Mesendoderm (in vitro differentiated cells): Measurements from ENCODE around the gene ATP6V1G3. TPM values are rescaled to one million over a fixed set of nuclear protein-coding genes. Genes with fewer than 3 reads are reported as not detected.
"Not testable (repeated sequence)": the region's sequence is repeated elsewhere in the genome, so short reads cannot be mapped to it uniquely, and the experiment has no call there.

ENCODE experiments used
- DNase-seq: peaks from one replicate; pipeline ENCODE4 v3.0.0; 2013
- H2AK5ac ChIP-seq: 2 replicates; pipeline ENCODE4 v1.6.1; 2013; ENCODE audit warnings: low read length, inconsistent platforms
- H2BK120ac ChIP-seq: 2 replicates; pipeline ENCODE4 v1.6.1; 2013; ENCODE audit warnings: low read depth, mild to moderate bottlenecking, low read length, moderate library complexity, mixed read lengths
- H2BK15ac ChIP-seq: replicated peaks from 2 replicates; pipeline ENCODE4 v1.6.1; 2013; ENCODE audit warnings: low read depth, mild to moderate bottlenecking, moderate library complexity
- H2BK5ac ChIP-seq: 2 replicates; pipeline ENCODE4 v1.6.1; 2013; ENCODE audit warnings: low read length, inconsistent platforms
- H3K18ac ChIP-seq: 2 replicates; pipeline ENCODE4 v1.6.1; 2013; ENCODE audit warnings: mild to moderate bottlenecking, low read length, mixed read lengths
- H3K23ac ChIP-seq: one replicate; pipeline ENCODE4 v1.6.1; 2013; ENCODE audit warnings: low read length
- H3K27ac ChIP-seq: 2 replicates; pipeline ENCODE4 v1.5.1; 2013; ENCODE audit warnings: low read depth, mild to moderate bottlenecking, inconsistent platforms, low read length, moderate library complexity
- H3K27me3 ChIP-seq: 2 replicates; pipeline ENCODE4 v1.6.1; 2013; ENCODE audit warnings: low read length, control low read depth, mild to moderate bottlenecking, inconsistent platforms; ENCODE audit not compliant: insufficient read depth, poor library complexity
- H3K36me3 ChIP-seq: 2 replicates; pipeline ENCODE4 v1.6.1; 2013; ENCODE audit warnings: low read length, inconsistent platforms; ENCODE audit not compliant: control insufficient read depth, insufficient read depth
- H3K4ac ChIP-seq: one replicate; pipeline ENCODE4 v1.6.1; 2013; ENCODE audit warnings: low read depth, mild to moderate bottlenecking, low read length, moderate library complexity
- H3K4me1 ChIP-seq: 2 replicates; pipeline ENCODE4 v1.6.1; 2013; ENCODE audit warnings: low read depth, low read length, inconsistent platforms; ENCODE audit not compliant: control insufficient read depth
- H3K4me2 ChIP-seq: 2 replicates; pipeline ENCODE4 v1.6.1; 2013; ENCODE audit warnings: low read length
- H3K4me3 ChIP-seq: 2 replicates; pipeline ENCODE4 v1.5.1; 2013; ENCODE audit warnings: mild to moderate bottlenecking, low read length
- H3K56ac ChIP-seq: one replicate; pipeline ENCODE4 v1.6.1; 2013; ENCODE audit warnings: low read length
- H3K79me1 ChIP-seq: 2 replicates; pipeline ENCODE4 v1.6.1; 2013; ENCODE audit warnings: low read length, inconsistent platforms
- H3K79me2 ChIP-seq: 2 replicates; pipeline ENCODE4 v1.6.1; 2013; ENCODE audit warnings: mild to moderate bottlenecking, low read length; ENCODE audit not compliant: control insufficient read depth, insufficient read depth
- H3K9ac ChIP-seq: 2 replicates; pipeline ENCODE4 v1.6.1; 2013; ENCODE audit warnings: low read length, inconsistent platforms
- H4K5ac ChIP-seq: one replicate; pipeline ENCODE4 v1.6.1; 2013; ENCODE audit warnings: low read length
- H4K8ac ChIP-seq: one replicate; pipeline ENCODE4 v1.6.1; 2013; ENCODE audit warnings: low read depth, mild to moderate bottlenecking, control low read depth, low read length, moderate library complexity
- WGBS: extraction: QIAGEN DNeasy Blood & Tissue Kit; methylation state at CpG from one replicate; pipeline ENCODE4 v1.1.7; 2013; ENCODE audit warnings: low lambda C conversion rate, missing lambda C conversion rate; ENCODE audit not compliant: insufficient coverage; ENCODE audit errors: extremely low coverage; 5-methylcytosine and 5-hydroxymethylcytosine counted together
- polyA plus RNA-seq, 2 experiments: library from polyadenylated mRNA; stranded (reverse); fragments of 200-250 nt; gene quantifications; one replicate each; pipeline ENCODE4 v1.2.3, GENCODE V29; 2013

The ATP6V1G3 gene
- not detected for polyA plus RNA-seq (2013, experiment 1 of 2)
- not detected for polyA plus RNA-seq (2013, experiment 2 of 2)

GRCh38 chr1:198540580-198540979, at the start of gene ATP6V1G3:
TSS of gene ATP6V1G3 (minus strand) at chr1:198540680. CDS start at chr1:198540650, 30 bp downstream.
- WGBS = no CpG with 5 or more reads among the region's 1 CpG
- H3K36me3 ChIP-seq = no peaks in the 10 kb centered on the region

GRCh38 chr1:198588845-198589244, 48.4 kb upstream of the ATP6V1G3 start:
- no peak overlapping the region for H3K18ac ChIP-seq
- no peak overlapping the region for H3K4me2 ChIP-seq
- no peak overlapping the region for H3K23ac ChIP-seq
- H4K5ac ChIP-seq = no peak overlapping the region
- H3K27ac ChIP-seq = no peak overlapping the region
- H3K4me3 ChIP-seq = no peak overlapping the region
- no peaks in the 10 kb centered on the region for H3K79me1 ChIP-seq
- no peaks in the 10 kb centered on the region for H3K36me3 ChIP-seq
- H3K9ac ChIP-seq = no peak overlapping the region
- H3K4me1 ChIP-seq = no peaks in the 10 kb centered on the region
- H3K4ac ChIP-seq = no peak overlapping the region
- H2AK5ac ChIP-seq = no peak overlapping the region
- H2BK120ac ChIP-seq = no peak overlapping the region
- H3K56ac ChIP-seq = no peak overlapping the region
- no peak overlapping the region for H2BK15ac ChIP-seq
- no peak overlapping the region for H2BK5ac ChIP-seq
- DNase-seq = no peak
- no peaks in the 10 kb centered on the region for H3K27me3 ChIP-seq
- no peak overlapping the region for H4K8ac ChIP-seq
- H3K79me2 ChIP-seq = no peaks in the 10 kb centered on the region

More at GRCh38 chr1:198540580-198540979, at the start of gene ATP6V1G3:
- Histone ChIP-seq H3K79me1 (no peaks in the 10 kb centered on the region), H3K27ac (no peak within 1 kb of the TSS), H2BK5ac (no peak within 1 kb of the TSS), H3K23ac (no peak within 1 kb of the TSS), H3K4ac (no peak within 1 kb of the TSS), H3K18ac (no peak within 1 kb of the TSS), H2AK5ac (no peak within 1 kb of the TSS), H2BK15ac (no peak within 1 kb of the TSS), H4K5ac (no peak within 1 kb of the TSS), H3K56ac (no peak within 1 kb of the TSS), H3K27me3 (no peaks in the 10 kb centered on the region), H3K4me2 (no peak within 1 kb of the TSS), H3K9ac (no peak within 1 kb of the TSS), H3K4me3 (no peak within 1 kb of the TSS), H4K8ac (no peak within 1 kb of the TSS), H2BK120ac (no peak within 1 kb of the TSS), H3K79me2 (no peaks in the 10 kb centered on the region), H3K4me1 (no peaks in the 10 kb centered on the region)
- DNase-seq = no peak

GRCh38 chr1:198584163-198584562, 43.7 kb upstream of the ATP6V1G3 start:
- no CpG with 5 or more reads among the region's 26 CpGs for WGBS
- no peaks in the 10 kb centered on the region for H3K4me1 ChIP-seq

GRCh38 chr1:198583209-198583802, 42.8 kb upstream of the ATP6V1G3 start:
- not testable (repeated sequence) for H2BK120ac ChIP-seq, H3K9ac ChIP-seq, H3K4me1 ChIP-seq, H3K27ac ChIP-seq, H3K79me2 ChIP-seq, H3K79me1 ChIP-seq, H3K36me3 ChIP-seq, H2BK5ac ChIP-seq, H4K5ac ChIP-seq, H2BK15ac ChIP-seq, H3K18ac ChIP-seq, DNase-seq, H3K27me3 ChIP-seq, H4K8ac ChIP-seq, H3K4me2 ChIP-seq, H3K23ac ChIP-seq, H3K56ac ChIP-seq, H3K4ac ChIP-seq, H2AK5ac ChIP-seq, H3K4me3 ChIP-seq
- WGBS = no CpG with 5 or more reads among the region's 5 CpGs

More at GRCh38 chr1:198584163-198584562, 43.7 kb upstream of the ATP6V1G3 start:
- Histone ChIP-seq H3K56ac (no peak overlapping the region), H2BK15ac (no peak overlapping the region), H2BK5ac (no peak overlapping the region), H3K9ac (no peak overlapping the region), H3K18ac (no peak overlapping the region), H4K8ac (no peak overlapping the region), H3K23ac (no peak overlapping the region), H3K27me3 (no peaks in the 10 kb centered on the region), H3K4me3 (no peak overlapping the region), H4K5ac (no peak overlapping the region), H3K79me1 (no peaks in the 10 kb centered on the region), H3K36me3 (no peaks in the 10 kb centered on the region), H3K4ac (no peak overlapping the region), H2BK120ac (no peak overlapping the region), H3K79me2 (no peaks in the 10 kb centered on the region), H3K27ac (no peak overlapping the region), H2AK5ac (no peak overlapping the region), H3K4me2 (no peak overlapping the region)
- DNase-seq = no peak

- WGBS = no CpG with 5 or more reads among the region's 1 CpG
- H2BK120ac ChIP-seq = no peak overlapping the region
- H2AK5ac ChIP-seq = no peak overlapping the region
- no peak for DNase-seq
- no peaks in the 10 kb centered on the region for H3K79me2 ChIP-seq
- H3K4me3 ChIP-seq = no peak overlapping the region
- no peak overlapping the region for H3K56ac ChIP-seq
- no peak overlapping the region for H3K4ac ChIP-seq
- no peaks in the 10 kb centered on the region for H3K27me3 ChIP-seq
- H2BK15ac ChIP-seq = no peak overlapping the region
- no peak overlapping the region for H3K27ac ChIP-seq
- no peaks in the 10 kb centered on the region for H3K36me3 ChIP-seq
- H2BK5ac ChIP-seq = no peak overlapping the region
- H3K4me2 ChIP-seq = no peak overlapping the region
- no peak overlapping the region for H4K8ac ChIP-seq
- H3K23ac ChIP-seq = no peak overlapping the region
- no peak overlapping the region for H4K5ac ChIP-seq
- no peak overlapping the region for H3K9ac ChIP-seq
- no peaks in the 10 kb centered on the region for H3K79me1 ChIP-seq
- H3K18ac ChIP-seq = no peak overlapping the region
- H3K4me1 ChIP-seq = no peaks in the 10 kb centered on the region
Measured at GRCh38 chr1:198577444-198577843, 37.0 kb upstream of the ATP6V1G3 start.
